NCI-H1417 (cell line): ENCODE data around the gene MAML2.

Experiments
- DNase-seq, 3 experiments: peaks; one replicate each; lab custom pipeline; 2025; lab: John Stamatoyannopoulos, UW

The MAML2 gene

GRCh38 chr11:96067160-96067559 is 275.8 kb downstream of the MAML2 start:
- DNase-seq = no peak

GRCh38 chr11:96065379-96065778 is 277.6 kb downstream of the MAML2 start:
- DNase-seq = no peak

GRCh38 chr11:96063886-96064285 is 279.1 kb downstream of the MAML2 start:
- no peak for DNase-seq

- no peak for DNase-seq
These were observed 279.9 kb downstream of the MAML2 start for GRCh38 chr11:96063053-96063452.

- peak in 1 of 3 experiments; percentile 42 for DNase-seq
These were observed 280.9 kb downstream of the MAML2 start for GRCh38 chr11:96062134-96062533.

GRCh38 chr11:96061730-96062129 is 281.3 kb downstream of the MAML2 start:
- DNase-seq = no peak

- no peak for DNase-seq
These were observed 281.9 kb downstream of the MAML2 start for GRCh38 chr11:96061069-96061468.

GRCh38 chr11:96057502-96057901 is 285.5 kb downstream of the MAML2 start:
- no peak for DNase-seq

GRCh38 chr11:96056576-96056975 is 286.4 kb downstream of the MAML2 start:
- DNase-seq = no peak

- DNase-seq = peak in 1 of 3 experiments; percentile 51
These were observed 287.1 kb downstream of the MAML2 start for GRCh38 chr11:96055706-96056387.

GRCh38 chr11:96054870-96055705 is 287.9 kb downstream of the MAML2 start:
- peak; percentile 33 to 79 (median 41) for DNase-seq

- no peak for DNase-seq
These were observed 289.9 kb downstream of the MAML2 start for GRCh38 chr11:96052921-96053651.

GRCh38 chr11:96051820-96052219 is 291.2 kb downstream of the MAML2 start:
- no peak for DNase-seq

GRCh38 chr11:96050435-96051182 is 292.4 kb downstream of the MAML2 start:
- no peak for DNase-seq

- no peak for DNase-seq
These were observed 293.6 kb downstream of the MAML2 start for GRCh38 chr11:96049426-96049825.

GRCh38 chr11:96045622-96046456 is 297.2 kb downstream of the MAML2 start:
- peak in 1 of 3 experiments; percentile 26 for DNase-seq

GRCh38 chr11:96044747-96045146 is 298.2 kb downstream of the MAML2 start:
- DNase-seq = no peak

GRCh38 chr11:96044311-96044710 is 298.7 kb downstream of the MAML2 start:
- no peak for DNase-seq

- no peak for DNase-seq
These were observed 299.7 kb downstream of the MAML2 start for GRCh38 chr11:96043291-96043690.

GRCh38 chr11:96038046-96038445 is 304.9 kb downstream of the MAML2 start:
- DNase-seq = no peak

GRCh38 chr11:96037405-96037949 is 305.5 kb downstream of the MAML2 start:
- peak in 2 of 3 experiments; percentile 26 to 73 for DNase-seq
